Activated naive CD4-positive, alpha-beta T cell (primary cell): Measurements from ENCODE around the gene SLC16A5.
"Not testable (repeated sequence)": the region's sequence is repeated elsewhere in the genome, so short reads cannot be mapped to it uniquely, and the experiment has no call there.

Source experiments
- DNase-seq, 4 experiments: peaks; one replicate each; lab custom pipeline; 2025; lab: John Stamatoyannopoulos, UW

Gene SLC16A5

DNA sequence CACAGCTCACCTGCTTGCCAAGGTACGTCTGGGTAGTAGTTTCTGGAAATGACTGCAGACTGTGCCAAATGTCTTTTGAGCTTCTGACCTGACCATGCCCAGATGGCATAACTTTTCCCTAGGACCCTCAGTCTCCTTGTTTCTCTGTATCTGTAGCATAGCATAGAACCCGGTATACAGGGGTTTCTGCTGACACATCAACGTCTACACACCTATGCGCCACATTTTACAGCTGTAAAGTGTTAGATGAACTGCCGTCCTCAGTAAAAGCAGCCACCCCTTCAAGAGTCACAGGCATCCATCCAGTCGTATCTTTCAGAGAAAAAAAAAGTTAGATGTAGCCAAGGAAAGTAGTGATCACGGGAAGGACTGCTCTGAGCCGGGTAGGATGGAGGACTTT, 23.3 kb upstream of the SLC16A5 start:
- no peak for DNase-seq

DNA sequence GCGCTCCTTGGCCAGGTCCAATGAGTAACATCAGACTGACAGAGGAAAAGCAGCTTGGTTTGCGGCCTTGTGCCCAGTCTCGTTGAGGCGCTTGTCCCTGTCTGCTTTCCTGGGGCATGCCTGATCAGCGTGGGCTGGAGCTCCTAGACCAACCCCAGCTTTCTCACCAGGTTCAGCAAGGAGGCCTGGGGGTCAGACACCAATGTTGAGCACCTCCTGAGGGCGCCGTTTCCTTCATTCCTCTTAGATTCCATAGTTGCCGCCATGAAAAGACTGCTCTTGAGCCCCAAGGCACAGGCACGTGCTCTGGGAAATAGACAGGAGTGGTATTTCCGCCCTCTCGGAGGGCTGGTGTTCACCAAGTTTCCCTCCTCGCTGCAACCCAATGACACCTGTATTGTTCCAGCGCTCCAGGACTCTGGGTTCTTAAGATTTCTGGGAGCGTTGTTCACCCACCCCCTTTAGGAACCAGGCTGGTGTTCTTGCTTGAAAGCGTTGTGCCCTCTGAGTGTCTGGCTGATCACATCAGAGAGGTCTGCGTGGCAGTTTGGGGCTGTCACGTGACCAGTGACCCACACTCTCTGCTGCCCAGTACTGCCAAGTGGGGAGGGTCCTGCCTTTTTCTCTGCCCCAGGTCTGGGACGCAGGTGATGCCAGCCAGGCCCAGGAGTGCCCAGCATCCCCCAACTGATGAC, 22.7 kb upstream of the SLC16A5 start:
- no peak for DNase-seq

GRCh38 chr17:75065562-75066151, 22.1 kb upstream of the SLC16A5 start:
- no peak for DNase-seq

- peak in 1 of 4 experiments; percentile 19 for DNase-seq
Observed at GRCh38 chr17:75067856-75068255, 19.9 kb upstream of the SLC16A5 start.

DNA sequence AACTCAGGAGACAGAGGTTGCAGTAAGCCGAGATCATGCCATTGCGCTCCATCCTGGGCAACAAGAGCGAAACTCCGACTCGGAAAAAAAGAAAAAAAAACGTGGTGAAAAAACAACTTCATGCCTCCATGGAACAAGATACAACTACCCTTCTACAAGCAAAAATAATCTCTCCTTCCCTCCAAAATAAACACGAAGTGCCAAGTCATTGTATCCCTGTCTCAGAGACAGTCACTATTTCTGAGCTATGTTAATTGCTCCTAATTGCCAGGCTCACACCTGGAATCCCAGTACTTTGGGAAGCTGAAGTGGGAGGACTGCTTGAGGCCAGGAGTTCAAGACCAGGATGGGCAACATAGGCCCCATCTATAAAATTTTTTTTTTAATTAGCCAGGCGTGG, 19.0 kb upstream of the SLC16A5 start:
- no peak for DNase-seq

DNA sequence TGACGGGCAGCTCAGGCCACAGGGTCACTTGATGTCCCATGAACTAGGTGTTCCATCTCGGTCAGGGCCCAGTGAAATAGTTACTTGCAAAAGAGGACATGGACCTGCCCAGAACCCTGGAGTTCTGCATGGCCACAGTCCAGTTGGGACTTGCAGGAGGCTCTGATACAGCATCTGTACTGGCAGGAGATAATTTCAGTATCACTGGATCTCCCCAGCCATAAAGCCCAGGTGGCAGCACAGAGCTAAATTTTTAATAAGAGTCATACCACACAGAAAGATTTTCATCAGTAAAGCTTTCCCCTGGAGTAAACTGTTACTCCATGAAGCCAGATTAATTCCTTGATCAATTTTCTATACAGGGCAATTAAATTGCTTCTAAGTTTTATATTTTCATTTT, 18.0 kb upstream of the SLC16A5 start:
- DNase-seq, result no peak

DNA sequence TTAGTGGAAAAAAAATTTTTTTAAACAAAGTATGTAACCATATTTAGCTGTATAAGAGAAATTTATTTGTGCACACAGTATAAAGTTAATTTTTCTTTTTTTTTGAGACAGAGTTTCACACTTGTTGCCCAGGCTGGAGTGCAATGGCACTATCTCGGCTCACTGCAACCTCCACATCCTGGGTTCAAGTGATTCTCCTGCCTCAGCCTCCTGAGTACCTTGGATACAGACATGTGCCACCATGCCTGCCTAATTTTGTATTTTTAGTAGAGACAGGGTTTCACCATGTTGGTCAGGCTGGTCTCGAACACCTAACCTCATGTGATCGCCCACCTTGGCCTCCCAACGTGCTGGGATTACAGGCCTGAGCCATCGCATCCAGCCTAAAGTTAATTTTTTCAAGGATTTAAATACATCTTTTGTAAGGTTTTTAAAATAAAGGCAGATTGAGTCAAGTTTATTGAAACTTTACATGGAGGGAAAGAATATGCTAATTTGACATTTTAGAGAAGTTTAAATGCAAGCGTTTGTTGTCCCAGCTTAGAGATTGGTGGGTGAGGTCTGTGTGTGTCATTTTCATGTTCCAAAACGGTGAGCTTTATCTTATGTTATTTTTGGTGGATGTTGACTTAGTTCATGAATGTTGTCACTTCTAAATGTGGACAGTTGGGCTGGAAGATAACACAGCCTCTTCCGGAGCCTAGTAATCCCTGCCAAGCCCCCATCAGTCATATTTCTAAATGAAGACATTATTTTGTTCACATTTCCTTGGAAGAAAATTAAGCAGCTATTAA, 16.1 kb upstream of the SLC16A5 start:
- not testable (repeated sequence) for DNase-seq

GRCh38 chr17:75072909-75073308, 14.8 kb upstream of the SLC16A5 start:
- DNase-seq, result not testable (repeated sequence)

- no peak for DNase-seq
Observed at GRCh38 chr17:75073618-75074047, 14.1 kb upstream of the SLC16A5 start.

DNA sequence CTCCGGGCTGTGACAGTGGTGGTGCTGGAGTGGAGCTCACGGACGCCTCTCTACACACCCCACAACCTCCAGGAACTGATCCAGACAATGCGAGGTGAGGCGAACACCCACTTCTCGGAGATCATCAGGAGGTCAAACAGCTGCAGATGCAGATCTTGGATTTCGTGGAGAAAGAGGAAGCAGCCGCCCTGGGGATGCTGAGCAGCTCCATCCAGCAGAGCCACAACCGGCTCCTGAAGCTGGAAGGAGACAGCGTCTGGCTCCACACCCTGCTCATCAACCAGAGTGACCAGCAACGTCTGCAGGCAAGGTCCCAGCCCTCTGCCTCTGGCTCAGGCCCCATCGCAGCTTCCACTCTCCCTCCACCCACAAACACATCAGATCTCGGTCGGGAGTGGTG, 13.2 kb upstream of the SLC16A5 start:
- DNase-seq, result no peak

DNA sequence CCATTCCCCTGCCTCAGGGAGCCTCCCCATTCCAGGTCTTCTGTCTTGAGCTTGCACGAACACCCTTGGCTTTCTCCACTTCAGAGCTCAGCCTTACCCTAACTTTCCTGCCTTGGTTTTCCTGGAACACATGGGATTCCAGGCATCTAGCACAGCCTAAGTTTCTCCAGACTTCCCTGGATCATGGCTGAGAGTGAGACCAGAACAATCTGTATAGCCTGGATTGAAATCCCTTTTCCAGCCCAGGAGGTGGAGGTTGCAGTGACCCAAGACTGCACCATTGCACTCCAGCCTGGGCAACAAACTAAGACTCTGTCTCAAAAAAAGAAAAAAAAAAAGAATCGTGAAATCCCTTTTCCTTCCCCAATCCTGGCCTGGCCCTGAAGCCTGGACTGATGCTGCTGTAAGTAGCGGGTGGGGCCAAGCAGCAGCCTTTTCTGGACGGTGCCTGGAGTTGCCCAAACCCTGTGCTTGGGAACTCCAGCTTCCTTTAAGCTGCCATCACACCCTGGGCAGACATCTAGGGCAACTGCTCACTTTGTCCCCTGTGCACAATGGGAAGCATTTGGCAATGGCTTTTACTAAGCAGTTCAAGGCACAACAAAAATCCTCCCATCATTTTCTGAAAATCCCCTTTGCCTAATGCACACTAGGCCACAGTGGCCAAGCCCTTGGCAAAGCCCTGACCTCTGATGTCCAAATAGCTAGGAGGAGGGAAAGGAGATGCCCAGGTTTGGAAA, 12.0 kb upstream of the SLC16A5 start:
- no peak for DNase-seq

DNA sequence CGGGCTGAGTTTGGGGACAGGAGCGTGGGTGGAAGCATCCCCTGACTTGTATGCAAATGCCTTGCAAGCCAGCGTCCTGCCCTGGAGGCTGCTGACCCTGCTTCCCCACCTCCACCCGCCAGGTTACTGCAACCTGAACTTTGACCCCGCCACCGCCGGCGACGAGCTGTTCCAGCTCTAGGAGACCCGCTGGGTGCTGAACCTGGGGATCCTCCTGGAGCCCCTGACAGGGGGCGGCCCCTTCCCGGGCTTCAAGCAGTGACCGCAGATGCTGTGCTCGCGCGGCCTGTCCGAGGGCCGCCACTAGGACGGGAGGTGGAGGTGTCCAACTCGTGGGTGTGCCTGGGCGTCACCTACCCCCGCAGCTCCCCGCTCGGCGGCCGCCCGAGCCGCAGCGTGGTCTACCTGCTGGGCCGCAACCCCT, 10.7 kb upstream of the SLC16A5 start:
- DNase-seq, result no peak

DNA sequence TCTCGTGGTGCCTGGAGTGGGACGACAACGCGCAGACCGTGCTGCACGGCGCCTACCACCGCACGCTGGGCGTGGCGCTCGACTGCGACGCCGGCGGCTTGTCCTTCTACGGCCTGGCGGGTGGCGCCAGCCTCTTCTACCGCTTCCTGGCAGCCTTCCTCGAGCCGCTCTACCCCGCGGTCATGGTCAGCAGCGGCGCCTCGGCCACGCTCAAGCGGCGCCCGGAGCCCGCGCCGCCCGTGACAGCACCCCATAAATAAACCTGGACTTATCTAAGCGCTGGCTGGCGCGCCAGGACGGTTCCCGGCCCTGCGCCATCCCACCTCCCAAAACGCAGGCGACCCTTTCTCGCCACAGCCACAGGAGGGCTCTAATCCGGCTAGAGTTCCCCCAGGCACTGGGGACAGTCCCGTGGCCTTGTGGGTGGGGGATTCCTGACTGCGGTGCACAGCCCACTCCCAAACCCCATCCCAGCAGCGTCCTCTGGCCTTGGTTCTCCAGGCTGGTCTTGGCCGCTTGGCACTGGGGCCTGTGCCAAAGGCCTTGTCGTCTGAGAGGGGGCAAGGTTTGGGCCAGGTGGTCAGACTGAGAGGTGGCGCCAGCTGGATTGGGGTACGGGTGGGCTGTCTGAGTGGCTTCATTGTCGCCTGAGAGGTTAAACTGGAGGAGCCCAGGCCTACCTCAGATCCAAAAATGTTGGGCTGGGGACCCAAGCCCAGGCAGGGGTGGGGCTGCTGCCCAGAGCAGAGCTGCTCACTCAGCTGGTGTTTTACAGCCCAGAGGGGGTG, 10.1 kb upstream of the SLC16A5 start:
- peak; percentile 20 to 58 (median 28) for DNase-seq

- DNase-seq, result no peak
Observed at GRCh38 chr17:75078284-75079022, 9.3 kb upstream of the SLC16A5 start.

GRCh38 chr17:75079023-75079373, 8.8 kb upstream of the SLC16A5 start:
- no peak for DNase-seq

- no peak for DNase-seq
Observed at GRCh38 chr17:75081611-75082540, 5.9 kb upstream of the SLC16A5 start.

DNA sequence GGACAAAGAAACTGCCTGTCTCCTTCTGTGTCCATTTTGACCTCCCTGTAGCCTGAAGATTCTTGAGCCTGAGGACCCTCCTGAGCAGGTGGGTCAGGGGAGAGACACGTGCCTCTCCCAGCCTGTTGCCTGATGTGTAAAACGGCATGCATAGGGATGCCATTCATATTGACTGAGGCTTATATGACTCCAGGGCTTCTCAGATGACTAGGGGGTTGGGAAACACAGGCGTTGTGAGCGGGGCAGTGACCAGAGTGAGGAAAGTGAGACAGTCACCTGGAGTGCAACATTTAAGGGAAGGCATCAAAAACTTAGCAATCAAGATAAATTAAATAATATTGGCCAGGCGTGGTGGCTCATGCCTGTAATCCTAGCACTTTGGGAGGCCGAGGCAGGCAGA, 5.1 kb upstream of the SLC16A5 start:
- no peak for DNase-seq

DNA sequence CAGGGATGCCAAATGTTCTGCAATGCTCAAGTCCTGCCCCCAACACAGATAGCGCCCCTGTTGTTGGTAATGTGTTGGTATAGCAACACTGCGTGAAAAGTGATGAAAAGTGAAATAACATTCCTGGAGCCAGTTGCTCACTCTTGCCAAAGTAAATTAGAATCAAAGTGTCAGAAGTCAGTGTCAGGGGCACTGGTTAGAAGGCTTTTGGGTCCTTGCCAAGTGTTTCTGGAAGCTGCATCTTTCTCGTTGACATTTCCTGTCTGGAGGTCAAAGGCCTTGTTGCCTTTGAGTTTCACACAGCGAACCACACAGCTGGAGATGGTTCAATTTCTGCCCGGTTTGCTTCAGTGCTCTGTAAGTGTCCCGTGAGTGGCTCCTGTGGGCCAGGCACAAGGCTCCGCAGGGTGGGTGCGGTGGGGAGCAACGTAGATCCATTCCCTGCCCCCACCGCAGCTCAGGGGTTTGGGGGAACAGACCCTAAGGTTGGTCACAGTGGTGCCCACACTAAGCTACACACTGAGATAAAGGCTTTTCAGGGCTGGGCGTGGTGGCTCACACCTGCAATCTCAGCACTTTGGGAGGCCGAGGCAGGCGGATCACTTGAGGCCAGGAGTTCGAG, 3.6 kb upstream of the SLC16A5 start:
- no peak for DNase-seq

DNA sequence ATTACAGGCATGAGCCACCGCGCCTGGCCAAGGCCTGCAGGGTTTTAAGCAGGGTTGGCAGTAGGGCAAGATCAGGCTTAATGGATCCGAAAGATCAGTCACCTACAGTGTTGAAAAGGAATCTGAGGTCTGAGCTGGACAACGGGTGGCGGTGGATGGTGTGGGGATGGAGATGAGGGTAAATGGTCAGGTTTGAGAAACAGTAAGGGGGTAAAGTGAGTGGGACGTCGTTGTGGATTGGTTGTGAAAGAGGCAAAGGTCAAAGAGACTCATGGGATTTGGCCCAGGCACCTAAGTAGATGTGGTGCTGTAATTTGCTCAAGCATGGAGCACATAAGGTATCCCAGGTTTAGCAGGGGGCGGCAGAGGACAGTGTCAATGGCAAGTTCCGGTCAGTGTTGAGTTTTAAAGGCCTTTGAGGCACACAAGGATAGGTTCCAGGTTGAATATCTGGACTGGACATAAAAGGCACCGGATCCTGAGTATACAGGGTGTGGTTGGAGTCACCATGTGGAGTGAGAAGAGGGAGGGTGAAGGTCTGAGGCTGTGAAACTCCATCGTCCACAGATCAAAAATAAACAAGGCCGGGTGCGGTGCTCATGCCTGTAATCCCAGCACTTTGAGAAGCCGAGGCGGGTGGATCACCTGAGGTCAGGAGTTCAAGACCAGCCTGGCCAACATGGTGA, 1.1 kb upstream of the SLC16A5 start:
- DNase-seq, result no peak
